Esophagus muscularis mucosa (tissue), 4 donors: ENCODE measurements around the gene AREL1.

ENCODE experiments used
- CTCF ChIP-seq, 3 experiments: fragments of 200-600 bp in 2 of 3; fragments of 450-650 bp in 1 of 3; sonication (generic) in 2 of 3; IDR thresholded peaks; one replicate each; pipeline ENCODE4 v1.5.1; 2017 to 2019; ENCODE audit warnings: antibody characterized with exemption in 3 of 3, mild to moderate bottlenecking in 2 of 3, moderate library complexity in 1 of 3
- EP300 ChIP-seq: sonication (generic); formaldehyde crosslinking; IDR thresholded peaks from one replicate; pipeline ENCODE4 v1.6.1; 2017; ENCODE audit warnings: antibody characterized with exemption
- POLR2A ChIP-seq: fragments of 450-650 bp; IDR thresholded peaks from one replicate; pipeline ENCODE4 v1.6.1; 2017; ENCODE audit warnings: antibody characterized with exemption, moderate library complexity, mild to moderate bottlenecking, low read depth
- POLR2AphosphoS5 ChIP-seq, 2 donors: sonication (generic); formaldehyde crosslinking; IDR thresholded peaks; one replicate each; pipeline ENCODE4 v1.6.1; 2017; ENCODE audit warnings: antibody characterized with exemption in 2 of 2

GRCh38 chr14:74647061-74647677 lies 65.7 kb downstream of the AREL1 start:
- TF ChIP-seq CTCF (IDR thresholded peaks at IDR 0.05) (no peak), EP300 (no peak), POLR2A (peak; percentile 10), POLR2AphosphoS5 (IDR thresholded peaks at IDR 0.05) (no peak)
